HG03520 (cell line): ENCODE measurements around the gene PARP3.

Experiments
- ATAC-seq: cut with Tn5 transposase; IDR thresholded peaks from one replicate; pipeline ENCODE4 v1.9.1; 2021; ENCODE audit warnings: mild to moderate bottlenecking, moderate library complexity; ENCODE audit not compliant: unreplicated experiment

Gene PARP3

DNA sequence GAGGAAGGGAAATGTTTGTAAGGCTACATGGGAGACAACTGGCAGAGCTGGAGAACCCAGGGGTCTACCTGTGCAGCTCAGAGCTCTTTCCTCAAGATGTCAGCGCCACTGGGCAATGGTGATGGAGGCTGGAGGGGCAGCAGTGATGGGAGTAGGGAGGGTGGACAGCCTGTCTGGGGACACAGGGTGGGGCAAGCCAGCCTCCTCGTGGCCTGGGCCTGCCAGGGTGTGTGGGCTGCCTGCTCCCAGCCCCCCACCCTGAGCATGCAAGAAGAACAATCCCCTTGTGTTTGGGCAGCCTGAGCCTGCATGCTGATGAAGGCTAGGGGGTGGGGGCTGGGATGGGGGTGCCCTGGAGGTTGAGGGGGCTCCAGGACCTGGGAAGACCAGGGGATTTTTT lies 23.9 kb downstream of the PARP3 start:
- no peak for ATAC-seq

DNA sequence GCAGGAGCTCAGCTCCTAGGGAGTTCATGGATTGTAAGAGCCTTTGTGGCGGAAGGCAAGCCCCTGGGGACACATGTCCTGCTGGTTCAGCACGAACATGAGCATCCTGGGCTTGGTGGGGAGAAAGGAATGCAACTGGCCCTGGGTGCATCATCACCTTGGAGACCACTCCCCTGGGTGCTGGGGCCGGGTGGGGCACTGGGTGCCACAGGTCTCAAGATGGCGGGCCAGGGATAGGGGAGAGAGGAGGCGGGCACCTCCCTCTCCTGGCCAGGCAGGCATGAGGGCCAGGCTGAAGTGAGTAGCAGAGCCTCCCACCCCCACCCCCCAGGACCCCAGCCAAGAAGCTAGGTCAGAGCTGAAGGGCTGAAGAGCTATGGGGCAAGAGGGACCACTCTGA lies 24.3 kb downstream of the PARP3 start:
- ATAC-seq: no peak

DNA sequence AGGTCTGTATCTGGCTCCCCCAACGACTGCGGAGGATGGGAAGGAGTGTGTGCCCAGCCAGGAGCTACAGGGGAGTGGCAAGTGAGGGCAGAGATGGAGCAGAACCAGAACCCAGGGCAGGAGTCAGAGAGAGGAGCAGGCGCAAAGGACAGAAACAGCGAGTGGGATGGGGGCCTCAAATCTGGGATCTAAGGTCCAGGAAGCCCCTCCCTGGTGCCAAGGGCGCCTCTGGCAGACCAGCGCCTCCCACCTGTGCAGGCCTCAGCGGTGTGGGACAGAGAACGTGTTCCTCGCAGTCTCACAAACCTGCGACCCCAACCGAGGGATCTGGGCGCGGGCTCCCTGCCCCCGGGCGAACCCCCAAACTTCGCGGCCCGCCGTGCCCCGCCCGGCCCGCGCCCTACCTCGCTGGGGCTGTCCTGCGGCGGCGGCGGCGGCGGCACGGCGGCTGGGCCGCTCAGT lies 24.8 kb downstream of the PARP3 start:
- no peak for ATAC-seq

DNA sequence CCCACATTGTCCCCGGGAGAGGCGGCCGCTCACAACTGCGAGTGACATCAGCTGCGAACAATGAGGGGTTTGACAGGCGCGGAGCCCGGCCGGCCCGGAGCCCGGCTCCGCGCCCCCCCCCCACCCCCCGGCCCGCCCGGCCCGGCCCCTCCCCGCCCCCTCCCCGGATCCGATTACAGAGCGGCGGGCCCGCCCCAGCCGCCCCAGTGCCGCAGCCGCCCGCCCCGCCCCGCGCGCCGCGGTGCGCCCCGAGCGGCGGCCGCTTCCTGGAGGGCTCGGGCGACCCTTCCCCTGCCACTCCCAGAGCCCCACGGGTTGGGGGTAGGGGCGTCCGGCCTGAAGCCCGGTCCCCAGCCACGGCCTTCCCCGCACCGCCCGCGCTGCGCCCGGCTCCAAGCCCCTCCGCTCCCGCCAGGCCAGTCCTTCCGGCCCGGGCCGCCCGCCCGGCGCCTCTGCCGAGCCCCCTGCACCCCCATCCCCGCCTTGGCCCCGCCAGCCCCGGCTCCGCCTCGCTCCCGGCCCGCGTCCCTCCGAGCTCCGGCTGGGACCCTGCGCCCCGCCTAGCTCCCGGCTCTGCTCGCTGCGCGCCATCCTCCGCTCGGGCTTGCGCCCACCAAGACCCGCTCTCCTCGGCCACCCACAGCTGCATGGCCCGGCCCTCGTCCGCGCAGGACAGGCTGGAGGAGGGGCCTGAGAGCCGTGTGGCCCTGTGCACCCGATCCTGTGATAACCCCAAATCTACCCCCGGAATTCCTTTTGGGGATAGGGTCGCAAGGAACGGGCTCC lies 25.4 kb downstream of the PARP3 start, which contains the start of gene PCBP4:
PCBP4 (minus strand) TSS at position 71 of the 786 bp plus-strand sequence. CDS start 6,214 bp downstream, outside the sequence.
- no peak for ATAC-seq

DNA sequence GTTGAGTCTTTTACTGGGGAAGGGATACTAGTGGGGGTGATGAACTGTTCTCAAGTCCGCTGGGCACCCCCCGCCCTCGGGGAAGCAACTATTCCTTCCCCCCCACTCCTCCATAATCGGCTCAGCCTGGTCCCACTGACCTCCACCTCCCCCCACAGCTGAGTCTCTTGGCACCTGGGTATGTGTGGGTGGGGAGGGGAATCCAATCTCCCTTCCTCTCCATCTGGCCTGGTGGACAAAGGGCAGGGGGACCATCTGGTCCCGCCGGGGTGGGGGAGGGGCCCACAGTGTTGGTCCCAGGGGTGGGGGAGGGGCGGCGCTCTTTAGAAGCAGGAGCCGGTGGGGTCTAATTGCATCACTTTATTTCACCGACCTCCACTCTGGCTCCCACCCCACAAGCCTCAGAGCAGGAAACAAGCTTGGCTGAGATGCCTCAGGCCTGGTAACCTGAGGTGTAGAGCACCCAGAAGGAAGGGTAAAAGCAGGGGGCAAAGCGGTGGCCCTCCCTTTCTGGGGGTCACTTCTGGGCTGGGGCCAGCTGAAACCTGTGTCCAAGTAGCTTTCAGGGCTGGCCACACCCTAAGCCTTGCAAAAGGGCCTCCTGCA lies 26.1 kb downstream of the PARP3 start:
- ATAC-seq: no peak

DNA sequence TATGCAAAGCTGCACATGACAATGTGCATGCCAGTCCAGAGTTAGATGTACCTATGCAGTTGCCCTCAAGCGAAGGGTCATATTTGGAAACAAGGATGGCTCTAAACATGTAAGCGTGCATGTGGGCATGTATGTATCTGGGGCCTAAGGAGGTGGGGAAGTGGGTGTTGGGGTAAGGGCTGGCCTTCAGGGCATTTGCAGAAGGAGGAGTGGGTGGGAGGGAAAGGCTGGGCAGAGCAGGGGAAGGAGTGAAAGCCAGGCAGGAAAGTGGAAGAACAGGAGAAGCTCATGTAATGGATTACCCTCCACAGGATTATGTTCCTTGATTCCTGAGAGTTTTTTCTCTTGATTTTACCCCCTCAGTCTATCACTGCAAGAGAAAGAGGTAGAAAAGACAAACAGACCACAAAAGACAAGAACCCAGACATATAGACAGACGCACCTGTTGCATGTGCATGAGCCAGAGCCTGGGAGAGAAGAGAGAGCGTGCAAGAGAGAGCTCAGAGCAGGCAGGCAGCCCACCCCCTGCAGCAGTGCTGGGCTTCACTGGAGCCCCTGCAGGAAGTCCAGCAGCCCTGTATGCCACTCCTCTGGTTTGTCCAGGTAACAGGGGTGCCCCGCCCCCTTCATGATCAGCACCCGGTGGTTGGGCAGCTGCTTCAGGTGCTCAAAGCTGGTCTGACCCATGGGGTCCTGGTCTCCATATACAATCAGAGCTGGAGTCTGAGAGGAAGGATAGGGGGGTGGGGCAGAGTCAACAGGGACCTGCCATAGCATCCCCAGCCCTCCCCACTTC lies 26.9 kb downstream of the PARP3 start:
- no peak for ATAC-seq

DNA sequence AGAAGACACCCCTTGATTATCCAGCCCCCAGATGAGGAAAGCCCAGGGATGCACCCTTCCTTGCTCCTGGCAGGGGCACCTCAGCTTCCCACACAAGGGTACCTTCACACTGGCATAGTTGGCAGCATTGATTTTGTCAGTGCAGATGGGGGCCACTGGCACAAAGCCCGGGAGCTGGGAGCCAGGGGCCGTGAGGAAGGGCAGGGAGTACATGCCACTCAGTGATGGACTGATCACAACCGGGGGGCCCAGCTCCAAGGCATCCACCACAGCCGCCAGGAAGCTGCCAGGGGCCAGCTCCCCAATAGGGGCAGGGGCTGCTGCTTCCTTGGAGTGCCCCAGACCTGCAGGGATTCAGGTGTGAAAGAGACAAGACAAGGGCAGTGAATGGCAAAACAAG lies 27.7 kb downstream of the PARP3 start:
- no peak for ATAC-seq

DNA sequence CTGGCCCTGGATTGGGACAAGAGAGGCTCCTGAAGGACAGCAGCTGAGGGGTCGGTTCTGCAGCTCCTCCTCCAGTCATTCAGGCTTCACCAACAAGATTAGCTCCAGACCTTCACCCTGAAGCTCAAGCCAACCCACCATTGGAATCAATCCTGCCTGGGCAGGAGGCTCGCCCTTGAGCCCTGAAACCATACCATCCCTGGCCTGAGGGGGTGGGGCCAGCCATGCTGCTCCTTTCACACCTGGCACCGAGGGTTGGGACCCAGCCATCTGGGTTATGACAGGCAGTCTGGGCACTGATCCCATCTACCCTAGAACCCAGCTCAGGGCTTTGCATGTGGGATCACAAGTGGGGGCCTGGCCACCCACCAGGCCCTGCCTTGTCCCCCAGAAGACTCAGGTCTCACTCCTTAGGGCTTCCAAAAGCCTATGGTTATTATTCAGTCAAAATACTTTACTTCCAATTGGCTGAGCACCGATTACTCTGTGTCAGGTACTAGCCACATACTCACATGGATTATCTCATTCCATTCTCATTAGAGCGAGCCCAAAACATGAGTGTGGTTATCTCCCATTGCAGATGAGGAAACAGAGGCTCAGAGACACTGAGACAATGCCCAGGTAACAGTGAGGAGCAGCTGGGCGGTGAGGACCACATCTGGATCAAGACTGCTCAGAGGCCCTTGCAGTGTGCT lies 28.6 kb downstream of the PARP3 start:
- no peak for ATAC-seq

DNA sequence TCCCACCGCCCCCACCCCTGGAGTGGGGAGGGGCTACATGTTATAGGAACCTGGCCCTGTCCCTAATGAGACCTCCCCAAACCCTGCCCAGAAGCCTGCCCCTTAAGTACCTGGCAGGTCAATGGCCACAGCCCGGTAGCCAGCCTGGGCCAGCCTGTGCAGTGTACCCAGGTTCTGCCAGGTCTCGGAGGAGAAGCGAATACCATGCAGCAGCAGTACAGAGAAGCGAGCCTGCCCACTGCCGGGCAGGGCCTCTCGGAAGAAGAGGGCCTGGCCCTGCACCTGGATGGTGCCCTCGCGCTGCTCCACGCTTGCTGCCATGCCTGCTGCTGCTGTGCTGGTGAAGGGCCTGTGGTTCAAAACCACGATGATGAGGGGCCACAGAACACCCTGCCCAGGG lies 29.2 kb downstream of the PARP3 start:
- ATAC-seq: no peak

DNA sequence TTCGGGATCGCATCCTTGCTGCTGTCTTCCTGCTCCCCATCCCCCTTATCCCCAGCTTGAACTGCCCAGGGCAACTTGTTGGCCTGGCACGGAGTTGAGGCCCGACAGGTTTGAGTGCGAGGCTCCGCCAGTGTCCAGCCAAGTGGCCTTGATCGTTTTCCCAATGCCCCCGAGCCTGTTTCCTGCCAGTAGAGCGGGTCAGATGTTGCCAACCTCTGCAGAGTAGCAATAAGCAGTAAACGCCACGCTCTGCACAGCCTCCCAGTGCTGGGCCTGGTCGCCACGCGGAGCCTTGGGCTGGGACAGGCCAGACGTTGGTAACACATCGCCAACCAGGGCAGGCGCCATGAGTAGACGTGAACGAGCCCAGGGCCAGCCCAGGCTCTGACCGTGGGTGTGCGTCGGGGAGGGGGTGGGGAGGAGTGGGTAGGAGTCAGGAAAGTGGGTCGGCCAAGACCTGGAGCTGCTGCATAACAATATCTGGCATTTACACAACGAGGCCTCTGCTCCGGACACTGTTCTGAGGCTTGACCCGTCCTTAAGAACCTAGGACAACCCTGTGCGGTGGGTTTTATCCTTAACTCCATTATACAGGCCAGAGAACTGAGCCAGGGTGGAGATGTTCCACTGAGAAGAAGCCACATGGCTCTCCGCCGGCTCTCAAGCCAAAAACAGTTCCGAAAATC lies 32.3 kb downstream of the PARP3 start:
- no peak for ATAC-seq

DNA sequence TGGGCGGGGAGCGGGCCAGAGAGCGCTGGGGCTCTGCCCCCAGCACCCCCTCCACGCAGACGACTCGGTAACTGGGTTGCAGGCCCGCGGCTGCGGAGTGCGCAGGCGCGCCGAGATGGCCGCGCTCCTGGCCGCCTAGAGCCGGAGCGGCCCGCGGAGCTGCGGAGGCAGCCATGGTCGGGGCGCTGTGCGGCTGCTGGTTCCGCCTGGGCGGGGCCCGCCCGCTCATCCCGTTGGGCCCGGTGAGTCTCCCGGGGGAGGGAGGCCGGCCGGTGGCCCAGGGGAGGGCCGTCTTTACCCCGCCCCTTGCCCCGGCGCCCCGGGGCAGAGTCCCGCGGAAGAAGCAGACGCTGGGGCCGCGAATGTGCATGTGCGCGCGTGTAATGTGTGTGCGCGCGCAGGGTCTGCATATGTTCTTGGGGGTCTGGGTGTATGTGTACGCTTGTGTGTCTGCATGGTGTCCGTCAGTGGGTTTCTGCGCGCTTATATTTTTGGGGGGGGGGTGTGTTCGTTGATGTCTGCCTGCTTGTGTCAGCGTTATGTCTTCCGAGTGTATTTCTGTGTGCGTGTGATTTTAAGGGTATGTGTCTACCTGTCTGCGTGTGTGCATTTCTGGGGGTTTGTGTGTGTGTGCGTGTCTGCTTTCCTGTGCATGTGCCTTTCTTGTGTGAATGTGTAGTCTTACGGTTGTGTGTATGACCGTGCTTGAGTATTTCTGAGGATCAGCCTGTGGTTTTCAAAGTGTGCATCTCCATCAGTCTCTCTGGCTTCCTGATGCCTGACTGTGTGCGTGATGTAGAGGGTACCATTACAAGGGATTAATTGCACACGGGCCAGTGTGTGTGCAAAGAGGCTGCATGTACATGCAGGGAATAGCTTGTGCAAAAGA lies 33.0 kb downstream of the PARP3 start, which contains the start of gene ABHD14A:
ABHD14A (plus strand) TSS at position 102 of the 889 bp plus-strand sequence; CDS start at position 174, 72 bp downstream.
- peak; percentile 44 for ATAC-seq

DNA sequence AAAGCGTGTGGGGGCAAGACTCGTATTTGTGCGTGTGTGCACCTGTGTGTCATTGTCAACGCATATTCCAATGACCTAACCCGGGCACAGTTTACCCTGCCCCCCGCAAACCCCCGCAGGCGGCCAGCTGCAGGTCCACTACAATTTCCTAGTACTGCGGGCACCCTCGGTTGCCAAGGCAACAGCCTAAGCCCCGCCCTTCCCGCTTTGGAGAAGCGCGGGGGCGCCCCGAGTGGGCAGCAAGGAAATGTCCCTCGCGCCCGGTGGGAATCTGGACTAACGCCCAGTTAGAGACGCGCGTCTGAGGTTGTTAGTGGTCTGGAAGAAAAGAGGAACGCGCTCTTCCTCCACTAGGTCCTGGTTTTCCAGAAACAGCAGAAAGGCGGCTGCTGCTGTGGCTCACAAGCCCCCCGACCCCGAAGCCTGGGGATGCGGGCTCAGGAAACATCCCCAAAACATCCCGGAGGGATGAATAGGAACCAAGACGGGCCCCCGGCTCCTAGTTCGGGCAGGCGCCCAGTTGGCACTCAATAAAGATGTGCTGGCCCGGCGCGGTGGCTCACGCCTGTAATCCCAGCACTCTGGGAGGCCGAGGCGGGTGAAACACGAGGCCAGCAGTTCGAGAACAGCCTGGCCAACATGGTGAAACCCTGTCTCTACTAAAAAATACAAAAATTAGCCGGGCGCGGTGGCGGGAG lies 33.8 kb downstream of the PARP3 start:
- no peak for ATAC-seq

DNA sequence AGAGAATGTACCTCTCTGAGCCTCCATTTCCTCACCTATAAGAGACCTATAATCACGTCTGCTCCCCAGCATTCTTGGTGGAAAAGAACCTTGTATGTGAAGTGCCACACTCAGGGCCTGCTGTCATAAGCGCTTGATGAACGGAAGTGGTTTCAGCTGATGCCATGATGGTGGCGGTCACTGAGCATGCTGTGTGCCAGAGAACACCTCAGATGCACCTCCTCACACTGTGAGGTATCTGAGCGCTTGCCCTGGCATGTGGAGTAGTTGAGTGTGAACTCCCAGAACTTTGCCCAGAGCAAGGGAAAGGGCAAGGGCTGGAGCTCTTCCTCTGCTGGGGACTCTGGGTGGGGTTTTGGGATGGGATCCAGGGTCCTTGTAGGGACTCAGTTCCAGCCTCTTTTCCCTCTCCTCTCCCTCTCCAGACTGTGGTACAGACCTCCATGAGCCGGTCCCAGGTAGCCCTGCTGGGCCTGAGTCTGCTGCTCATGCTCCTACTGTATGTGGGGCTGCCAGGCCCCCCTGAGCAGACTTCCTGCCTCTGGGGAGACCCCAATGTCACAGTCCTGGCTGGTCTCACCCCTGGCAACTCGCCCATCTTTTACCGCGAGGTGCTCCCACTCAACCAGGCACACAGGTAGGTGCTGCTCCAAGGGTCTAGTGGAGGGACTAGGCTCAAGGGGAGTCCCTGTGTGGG lies 35.4 kb downstream of the PARP3 start:
- no peak for ATAC-seq

DNA sequence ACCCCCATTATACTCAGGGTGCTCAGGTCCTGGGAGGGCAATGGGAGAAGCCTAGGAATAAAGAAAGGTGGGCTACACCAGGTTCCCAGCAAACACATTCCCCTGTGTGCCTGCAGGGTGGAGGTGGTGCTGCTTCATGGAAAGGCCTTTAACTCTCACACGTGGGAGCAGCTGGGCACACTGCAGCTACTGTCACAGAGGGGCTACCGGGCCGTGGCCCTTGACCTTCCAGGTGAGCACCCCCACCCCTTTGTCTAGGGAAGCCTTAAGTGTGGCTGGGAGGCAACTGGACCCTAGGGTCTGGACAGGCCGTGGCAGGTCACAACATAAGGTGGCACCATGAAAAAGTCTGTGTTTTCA lies 36.0 kb downstream of the PARP3 start:
- no peak for ATAC-seq

DNA sequence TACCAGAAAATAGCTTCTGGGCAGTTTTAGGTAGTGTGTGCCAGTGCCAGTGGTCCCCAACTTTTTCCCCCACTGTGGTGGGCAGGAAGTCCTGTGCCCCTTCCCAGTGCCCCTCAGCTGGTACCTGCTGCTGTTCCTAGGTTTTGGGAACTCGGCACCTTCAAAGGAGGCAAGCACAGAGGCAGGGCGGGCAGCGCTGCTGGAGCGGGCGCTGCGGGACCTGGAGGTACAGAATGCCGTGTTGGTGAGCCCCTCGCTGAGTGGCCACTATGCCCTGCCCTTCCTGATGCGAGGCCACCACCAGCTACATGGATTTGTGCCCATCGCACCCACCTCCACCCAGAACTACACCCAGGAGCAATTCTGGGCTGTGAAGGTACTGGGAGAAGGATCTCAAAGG lies 38.1 kb downstream of the PARP3 start:
- no peak for ATAC-seq

DNA sequence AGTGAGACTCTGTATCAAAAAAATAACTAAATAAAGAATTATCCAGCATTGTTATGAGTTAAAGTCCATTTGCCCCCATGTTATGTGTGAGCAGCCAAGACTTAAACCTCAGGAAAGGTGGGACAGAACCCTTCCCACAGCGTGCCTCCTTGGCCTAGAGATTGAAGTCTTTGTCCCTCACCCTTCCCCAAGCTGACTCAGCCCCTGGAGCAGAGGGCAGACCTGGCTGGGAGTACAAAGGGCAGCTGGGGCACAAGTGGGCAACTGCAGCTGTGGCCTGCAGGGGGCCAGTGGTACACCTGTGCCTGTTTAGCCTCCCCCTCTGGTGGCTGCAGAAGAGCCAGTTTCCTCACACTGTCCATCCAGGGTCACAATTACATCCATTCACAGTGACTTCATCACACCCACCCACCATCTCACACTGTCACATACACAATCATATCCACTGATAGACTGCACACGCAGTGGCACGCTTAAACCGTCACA lies 40.2 kb downstream of the PARP3 start:
- ATAC-seq: peak; percentile 37

DNA sequence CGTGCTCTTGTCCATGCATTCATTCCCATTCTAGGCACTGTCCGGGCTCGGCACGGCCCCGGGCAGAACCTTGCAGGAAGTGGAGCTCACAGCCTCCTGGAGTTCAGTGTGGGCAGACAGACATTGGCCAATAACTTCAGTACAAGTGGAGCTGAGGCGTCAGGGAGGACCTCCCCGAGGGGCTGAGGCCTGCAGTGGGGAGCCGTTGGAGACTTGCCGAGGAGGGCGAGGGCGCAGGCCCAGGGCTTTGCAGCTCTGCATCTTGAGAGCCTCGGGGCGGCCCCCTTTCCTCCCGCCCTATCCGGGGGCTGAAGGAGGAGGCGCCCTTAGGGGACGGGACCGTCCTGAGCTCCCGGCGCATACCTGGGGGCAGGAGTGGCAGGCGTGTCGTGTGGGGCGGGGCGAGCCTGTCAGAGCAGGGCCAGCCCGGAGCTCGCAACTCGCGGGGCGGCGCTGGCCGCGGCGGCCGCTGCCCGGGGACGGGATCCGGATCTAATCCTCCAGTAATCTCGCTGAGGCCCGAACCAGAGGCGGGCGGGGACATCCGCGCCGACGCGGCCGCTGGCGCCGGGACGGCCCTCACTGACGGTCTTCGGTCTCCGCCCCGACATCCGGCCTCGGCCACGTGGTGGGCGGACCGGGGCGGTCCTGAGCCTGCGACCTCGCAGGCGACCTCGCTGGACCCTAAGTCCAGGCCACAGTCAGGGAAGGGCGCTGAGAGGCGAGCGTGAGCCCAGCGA lies 40.8 kb downstream of the PARP3 start, which contains the start of gene ACY1:
ACY1 (plus strand) TSS at position 698 of the 740 bp plus-strand sequence. CDS start 530 bp downstream, outside the sequence.
- peak; percentile 65 for ATAC-seq
